ENCODE results near the gene NABP2.
A peak's percentile ranks its signal among the peaks of the same experiment; 100 is the strongest.

NABP2 gene

DNA sequence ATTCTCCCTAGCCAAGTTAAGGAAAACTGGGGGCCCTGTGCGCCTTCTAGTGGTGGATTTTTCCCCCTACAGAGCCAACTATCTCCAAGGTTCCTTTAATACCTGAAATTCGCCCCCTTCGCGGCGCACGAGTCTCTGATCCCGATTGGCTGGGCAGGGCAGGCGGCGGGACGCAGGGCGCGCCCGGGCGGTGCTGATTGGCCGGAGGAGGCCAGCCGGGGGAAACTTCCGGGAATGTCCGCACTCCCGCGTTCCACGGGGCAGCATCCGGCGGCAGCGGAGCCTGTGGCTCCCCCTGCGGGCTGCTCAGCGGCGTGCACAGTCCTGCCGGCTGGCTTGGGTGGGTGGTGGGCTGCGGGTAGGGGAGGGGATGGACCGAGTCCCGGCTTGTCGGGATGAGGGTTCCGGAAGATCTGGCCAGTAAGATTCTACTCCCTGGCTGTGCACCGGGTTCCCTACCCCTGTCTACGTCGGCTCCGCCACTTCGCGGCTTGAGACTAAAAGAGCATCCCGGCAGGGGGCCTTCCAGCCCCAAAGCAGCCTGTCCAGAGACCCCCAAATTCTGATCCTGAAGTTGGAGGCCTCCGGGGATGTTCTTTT, at the start of gene NABP2:
TSS of gene NABP2 (plus strand) at position 241 of the 600 bp plus-strand sequence. CDS start 515 bp downstream, outside the sequence.
- H3K27ac ChIP-seq (ENCODE audit: low read length): peak within 1 kb of the TSS; percentile 46
- H3K27me3 ChIP-seq (ENCODE audit: insufficient read depth, low read length): no peaks in the 10 kb centered on the region
- H3K4me1 ChIP-seq (ENCODE audit: insufficient read depth, low read length): peaks cover 13% of the 10 kb centered on the region; the same call in 1 of the 2 replicates
- H3K4me3 ChIP-seq (ENCODE audit: low read length): peak within 1 kb of the TSS; percentile 87
- peaks cover 10% of the 10 kb centered on the region; the same call in 1 of the 2 replicates for H3K36me3 ChIP-seq (ENCODE audit: insufficient read depth, low read depth, low read length)
- H3K9me3 ChIP-seq (ENCODE audit: insufficient read depth, low read depth, low read length): no peaks in the 10 kb centered on the region
- H3K9ac ChIP-seq (ENCODE audit: low read depth, low read length): peak within 1 kb of the TSS; percentile 88; the same call in 1 of the 2 replicates

DNA sequence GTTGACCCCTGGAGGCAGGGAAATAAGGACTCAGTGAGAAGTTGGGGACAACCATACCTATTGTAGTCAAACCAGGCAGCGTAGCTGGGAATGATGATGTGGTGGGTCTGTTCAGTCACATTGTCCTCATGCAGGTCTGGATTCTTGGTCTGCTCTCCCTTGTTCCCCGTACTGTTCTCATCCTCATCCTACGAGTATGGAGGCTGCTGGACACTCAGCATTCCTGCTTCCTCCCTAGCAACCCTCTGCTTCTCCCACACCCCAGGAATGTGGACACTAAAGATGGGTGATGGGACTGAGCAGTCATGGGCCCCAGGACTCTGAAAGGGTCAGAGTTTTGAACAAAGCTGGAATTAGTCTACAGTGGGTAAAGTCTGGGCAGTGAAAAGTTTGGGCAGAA, 45.8 kb upstream of the NABP2 start:
- no peaks in the 10 kb centered on the region for H3K4me1 ChIP-seq (ENCODE audit: insufficient read depth, low read length)
- H3K27ac ChIP-seq (ENCODE audit: low read length): no peak overlapping the region
- no peak overlapping the region for H3K4me3 ChIP-seq (ENCODE audit: low read length)
- no peaks in the 10 kb centered on the region for H3K9me3 ChIP-seq (ENCODE audit: insufficient read depth, low read depth, low read length)
- H3K27me3 ChIP-seq (ENCODE audit: insufficient read depth, low read length): no peaks in the 10 kb centered on the region
- H3K9ac ChIP-seq (ENCODE audit: low read depth, low read length): no peak overlapping the region
- H3K36me3 ChIP-seq (ENCODE audit: insufficient read depth, low read depth, low read length): peaks cover 88% of the 10 kb centered on the region

DNA sequence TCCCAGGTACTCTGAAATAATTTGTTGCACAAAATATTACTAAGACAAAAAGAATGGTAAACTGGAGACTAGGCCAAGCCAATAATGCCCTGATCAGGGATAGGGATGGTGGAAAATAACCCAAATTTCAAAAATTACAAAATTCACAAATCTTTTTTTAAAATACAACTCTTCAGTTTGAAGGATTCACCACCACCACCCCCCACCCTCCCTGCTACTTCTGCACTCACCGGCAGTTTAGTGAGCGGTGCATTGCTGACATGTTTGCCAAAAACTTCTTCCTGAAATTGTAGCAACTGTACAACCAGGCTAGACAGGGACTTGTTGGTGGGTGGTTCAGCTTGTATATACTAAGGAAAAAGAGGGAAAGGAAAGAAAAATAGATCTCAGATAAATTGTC, 37.2 kb upstream of the NABP2 start:
- Histone ChIP-seq H3K9ac (ENCODE audit: low read depth, low read length) (peak overlapping the region; percentile 94; the same call in 1 of the 2 replicates), H3K4me3 (ENCODE audit: low read length) (no peak overlapping the region), H3K27ac (ENCODE audit: low read length) (no peak overlapping the region), H3K27me3 (ENCODE audit: insufficient read depth, low read length) (no peaks in the 10 kb centered on the region), H3K36me3 (ENCODE audit: insufficient read depth, low read depth, low read length) (peaks cover 56% of the 10 kb centered on the region), H3K9me3 (ENCODE audit: insufficient read depth, low read depth, low read length) (no peaks in the 10 kb centered on the region), H3K4me1 (ENCODE audit: insufficient read depth, low read length) (peaks cover 12% of the 10 kb centered on the region; the same call in 1 of the 2 replicates)

DNA sequence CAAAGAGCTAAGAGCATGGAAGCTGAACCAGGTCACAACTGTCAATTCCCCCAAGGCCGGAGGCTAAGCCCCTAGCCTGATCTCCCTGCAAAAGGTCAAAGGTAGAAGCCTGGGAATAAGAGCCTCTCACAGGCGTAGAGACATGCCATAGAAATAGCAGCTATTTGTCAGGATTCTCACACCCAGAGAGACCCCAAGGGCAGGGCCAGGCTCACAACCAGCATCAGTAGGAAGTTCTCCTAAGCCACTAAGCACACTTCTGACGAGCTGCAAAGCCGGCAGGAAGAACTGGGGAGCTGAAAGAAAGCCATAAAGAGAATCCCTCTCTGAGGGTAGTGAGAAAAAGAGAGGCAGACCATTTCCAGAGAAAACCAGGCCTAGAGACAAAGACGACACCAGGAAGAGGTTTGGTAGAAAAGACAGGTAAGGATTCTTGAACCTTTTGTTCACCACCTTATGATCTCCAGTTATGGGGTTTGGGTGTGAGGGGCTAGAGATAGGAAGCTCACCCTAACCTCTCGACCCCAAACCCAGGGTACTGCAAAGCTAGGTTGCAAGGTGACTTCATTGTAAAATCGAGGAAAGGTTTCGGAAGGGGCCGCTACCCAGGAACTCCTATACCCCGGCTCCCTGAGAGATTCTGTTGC, 35.9 kb upstream of the NABP2 start:
- H3K9me3 ChIP-seq (ENCODE audit: insufficient read depth, low read depth, low read length): no peaks in the 10 kb centered on the region
- H3K4me3 ChIP-seq (ENCODE audit: low read length): peak overlapping the region; percentile 94
- H3K4me1 ChIP-seq (ENCODE audit: insufficient read depth, low read length): peaks cover 12% of the 10 kb centered on the region; the same call in 1 of the 2 replicates
- H3K36me3 ChIP-seq (ENCODE audit: insufficient read depth, low read depth, low read length): peaks cover 44% of the 10 kb centered on the region
- H3K27ac ChIP-seq (ENCODE audit: low read length): peak overlapping the region; percentile 36
- H3K27me3 ChIP-seq (ENCODE audit: insufficient read depth, low read length): no peaks in the 10 kb centered on the region
- peak overlapping the region; percentile 94 for H3K9ac ChIP-seq (ENCODE audit: low read depth, low read length)

DNA sequence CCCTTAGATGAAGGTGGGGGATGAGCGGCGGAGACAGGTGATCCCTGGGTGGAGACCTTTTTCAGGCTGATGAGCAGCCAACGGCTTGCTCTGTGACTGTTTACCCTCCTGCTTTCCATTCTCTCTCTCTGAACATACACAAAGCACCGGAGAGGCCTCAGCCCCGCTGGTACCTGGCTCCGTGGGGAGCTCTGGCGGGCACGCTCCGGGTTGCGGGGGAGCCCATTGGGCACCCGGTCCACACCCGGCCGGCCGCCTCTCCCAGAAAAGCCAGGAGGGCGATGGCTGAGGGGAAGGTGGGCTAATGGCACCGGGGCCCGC, 35.4 kb upstream of the NABP2 start:
- Histone ChIP-seq H3K27me3 (ENCODE audit: insufficient read depth, low read length) (no peaks in the 10 kb centered on the region), H3K9me3 (ENCODE audit: insufficient read depth, low read depth, low read length) (no peaks in the 10 kb centered on the region), H3K27ac (ENCODE audit: low read length) (peak overlapping the region; percentile 36)

DNA sequence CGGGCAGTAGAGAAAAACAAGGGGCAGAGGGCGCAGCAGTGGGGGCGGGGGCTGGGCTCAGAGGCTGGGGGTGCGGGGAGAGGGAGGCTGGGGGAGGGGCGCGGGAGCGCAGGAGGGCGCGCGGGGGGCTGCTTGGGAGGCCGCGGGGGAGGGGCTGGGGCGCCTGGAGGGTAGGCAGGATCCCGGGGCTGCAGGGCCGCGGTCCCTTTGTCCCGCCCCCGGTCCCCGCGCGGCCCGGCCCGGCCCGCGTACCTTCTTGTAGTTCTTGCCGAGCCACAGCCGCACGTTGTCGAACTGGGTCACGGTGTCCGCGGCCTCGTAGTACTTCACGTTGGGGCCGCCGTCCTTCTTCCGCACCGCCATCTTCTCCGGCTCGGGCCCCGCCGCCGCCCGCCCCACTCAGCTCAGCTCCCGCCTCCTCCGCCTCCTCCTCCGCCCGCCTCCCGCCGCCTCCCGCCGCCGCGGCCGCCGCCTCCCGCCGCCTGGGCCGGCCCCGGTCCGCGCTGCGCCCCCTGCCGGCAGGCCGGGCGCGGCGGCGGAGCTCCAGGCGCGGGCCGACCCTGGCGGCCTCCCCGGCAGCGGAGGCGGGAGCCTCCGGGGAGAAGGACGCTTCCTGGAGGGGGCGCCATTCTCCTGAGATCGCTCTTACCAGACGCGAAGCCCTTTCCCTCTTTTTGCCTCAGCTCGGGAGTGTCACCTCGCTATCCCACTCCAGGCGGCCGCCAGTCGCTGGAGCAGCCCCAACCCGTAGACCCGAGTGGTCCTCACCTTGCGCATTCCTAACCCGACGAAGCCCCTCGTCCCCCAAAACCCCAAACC, 34.8 kb upstream of the NABP2 start, which contains the start of gene SMARCC2:
TSS of gene SMARCC2 (minus strand) at position 385 of the 819 bp plus-strand sequence. CDS start at position 363, 22 bp downstream.
- Histone ChIP-seq H3K9me3 (ENCODE audit: insufficient read depth, low read depth, low read length) (no peaks in the 10 kb centered on the region), H3K4me3 (ENCODE audit: low read length) (peak within 1 kb of the TSS; percentile 98), H3K27ac (ENCODE audit: low read length) (peak within 1 kb of the TSS; percentile 96), H3K4me1 (ENCODE audit: insufficient read depth, low read length) (peaks cover 12% of the 10 kb centered on the region; the same call in 1 of the 2 replicates), H3K27me3 (ENCODE audit: insufficient read depth, low read length) (no peaks in the 10 kb centered on the region), H3K9ac (ENCODE audit: low read depth, low read length) (peak within 1 kb of the TSS; percentile 98), H3K36me3 (ENCODE audit: insufficient read depth, low read depth, low read length) (peaks cover 33% of the 10 kb centered on the region)

More for the DNA sequence above, 35.4 kb upstream of the NABP2 start:
- peaks cover 39% of the 10 kb centered on the region for H3K36me3 ChIP-seq (ENCODE audit: insufficient read depth, low read depth, low read length)
- H3K4me1 ChIP-seq (ENCODE audit: insufficient read depth, low read length): peaks cover 12% of the 10 kb centered on the region; the same call in 1 of the 2 replicates
- peak overlapping the region; percentile 94 for H3K9ac ChIP-seq (ENCODE audit: low read depth, low read length)
- peak overlapping the region; percentile 94 for H3K4me3 ChIP-seq (ENCODE audit: low read length)

DNA sequence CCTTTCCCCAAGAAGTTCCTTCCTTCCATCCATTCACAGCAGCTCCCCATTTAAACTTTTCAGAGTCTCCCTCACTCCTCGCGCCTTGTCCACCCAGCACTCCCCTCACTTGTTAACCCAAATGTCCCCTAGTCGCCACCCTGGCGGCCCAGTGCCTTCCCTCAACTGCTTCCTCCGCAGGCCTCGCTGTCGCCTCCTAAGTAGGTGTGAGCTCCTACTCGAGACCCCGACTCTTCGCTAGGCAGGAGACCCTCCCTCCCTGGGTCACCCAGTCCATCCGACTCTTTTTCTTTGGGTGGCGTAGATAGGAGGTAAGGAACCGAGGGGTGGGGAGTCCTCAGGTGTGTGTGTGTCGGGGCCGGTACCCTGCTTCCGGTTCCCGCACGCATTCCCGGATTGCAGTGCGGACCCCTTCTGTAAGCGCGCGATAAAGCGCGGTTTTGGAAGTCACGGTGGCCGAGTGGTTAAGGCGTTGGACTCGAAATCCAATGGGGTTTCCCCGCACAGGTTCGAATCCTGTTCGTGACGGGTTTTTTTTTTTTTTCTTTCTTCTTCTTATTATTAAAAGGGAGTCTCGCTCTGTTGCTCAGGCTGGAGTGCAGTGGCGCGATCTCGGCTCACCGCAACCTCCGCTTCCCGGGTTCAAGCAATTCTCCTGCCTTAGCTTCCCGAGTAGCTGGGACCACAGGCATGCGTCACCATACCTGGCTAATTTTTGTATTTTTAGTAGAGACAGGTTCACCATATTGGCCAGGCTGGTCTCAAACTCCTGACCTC, 34.0 kb upstream of the NABP2 start:
- Histone ChIP-seq H3K9ac (ENCODE audit: low read depth, low read length) (peak overlapping the region; percentile 98), H3K4me3 (ENCODE audit: low read length) (peak overlapping the region; percentile 98), H3K27me3 (ENCODE audit: insufficient read depth, low read length) (no peaks in the 10 kb centered on the region), H3K36me3 (ENCODE audit: insufficient read depth, low read depth, low read length) (peaks cover 25% of the 10 kb centered on the region), H3K9me3 (ENCODE audit: insufficient read depth, low read depth, low read length) (no peaks in the 10 kb centered on the region), H3K27ac (ENCODE audit: low read length) (peak overlapping the region; percentile 96), H3K4me1 (ENCODE audit: insufficient read depth, low read length) (peaks cover 12% of the 10 kb centered on the region; the same call in 1 of the 2 replicates)

DNA sequence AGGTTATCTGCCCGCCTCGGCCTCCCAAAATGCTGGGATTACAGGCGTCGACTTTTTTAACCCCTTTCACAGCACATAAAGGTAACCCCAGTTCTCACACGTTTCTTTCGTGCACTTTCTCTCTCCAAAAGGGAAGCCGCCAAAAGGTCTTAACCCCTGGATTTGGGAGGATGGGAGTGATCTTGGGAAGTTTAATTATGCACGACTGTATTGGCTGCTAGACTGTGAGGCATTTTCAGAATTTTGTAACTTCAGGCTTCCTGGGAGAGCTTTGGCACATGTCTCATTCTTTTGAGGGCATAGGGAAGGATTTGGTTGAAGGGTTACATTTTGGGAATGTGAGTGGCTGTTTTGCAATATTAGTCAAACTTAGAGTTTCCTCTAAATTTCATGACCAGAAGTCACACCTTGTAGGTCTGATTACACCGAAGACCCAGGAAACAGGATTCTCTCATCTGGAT, 33.4 kb upstream of the NABP2 start:
- Histone ChIP-seq H3K4me3 (ENCODE audit: low read length) (peak overlapping the region; percentile 98), H3K9ac (ENCODE audit: low read depth, low read length) (peak overlapping the region; percentile 98; the same call in 1 of the 2 replicates), H3K9me3 (ENCODE audit: insufficient read depth, low read depth, low read length) (no peaks in the 10 kb centered on the region), H3K27ac (ENCODE audit: low read length) (no peak overlapping the region), H3K27me3 (ENCODE audit: insufficient read depth, low read length) (no peaks in the 10 kb centered on the region), H3K36me3 (ENCODE audit: insufficient read depth, low read depth, low read length) (peaks cover 19% of the 10 kb centered on the region), H3K4me1 (ENCODE audit: insufficient read depth, low read length) (peaks cover 12% of the 10 kb centered on the region; the same call in 1 of the 2 replicates)

DNA sequence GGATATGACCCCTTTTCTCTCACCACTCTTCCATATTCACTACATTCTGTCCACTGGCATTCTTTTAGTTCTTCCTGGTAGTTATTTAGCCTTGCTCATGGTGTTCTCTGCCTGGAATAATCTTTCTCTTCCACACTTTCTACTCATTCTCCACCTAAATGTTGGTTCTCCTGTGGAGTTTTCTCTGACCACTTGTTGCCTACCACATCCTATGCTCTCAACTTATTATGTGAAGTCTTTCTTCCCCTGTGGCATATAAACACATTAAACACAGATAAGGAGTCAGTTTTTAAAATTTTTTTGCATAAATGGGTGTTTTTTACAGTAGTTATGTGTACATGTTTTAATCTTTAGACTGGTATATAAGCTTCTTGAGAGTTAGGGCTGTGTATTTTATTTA, 31.6 kb upstream of the NABP2 start:
- H3K9ac ChIP-seq (ENCODE audit: low read depth, low read length): no peak overlapping the region
- H3K4me3 ChIP-seq (ENCODE audit: low read length): no peak overlapping the region
- no peaks in the 10 kb centered on the region for H3K27me3 ChIP-seq (ENCODE audit: insufficient read depth, low read length)
- peaks cover 10% of the 10 kb centered on the region; the same call in 1 of the 2 replicates for H3K4me1 ChIP-seq (ENCODE audit: insufficient read depth, low read length)
- H3K9me3 ChIP-seq (ENCODE audit: insufficient read depth, low read depth, low read length): no peaks in the 10 kb centered on the region
- no peak overlapping the region for H3K27ac ChIP-seq (ENCODE audit: low read length)
- H3K36me3 ChIP-seq (ENCODE audit: insufficient read depth, low read depth, low read length): peaks cover 2% of the 10 kb centered on the region; the same call in 1 of the 2 replicates

DNA sequence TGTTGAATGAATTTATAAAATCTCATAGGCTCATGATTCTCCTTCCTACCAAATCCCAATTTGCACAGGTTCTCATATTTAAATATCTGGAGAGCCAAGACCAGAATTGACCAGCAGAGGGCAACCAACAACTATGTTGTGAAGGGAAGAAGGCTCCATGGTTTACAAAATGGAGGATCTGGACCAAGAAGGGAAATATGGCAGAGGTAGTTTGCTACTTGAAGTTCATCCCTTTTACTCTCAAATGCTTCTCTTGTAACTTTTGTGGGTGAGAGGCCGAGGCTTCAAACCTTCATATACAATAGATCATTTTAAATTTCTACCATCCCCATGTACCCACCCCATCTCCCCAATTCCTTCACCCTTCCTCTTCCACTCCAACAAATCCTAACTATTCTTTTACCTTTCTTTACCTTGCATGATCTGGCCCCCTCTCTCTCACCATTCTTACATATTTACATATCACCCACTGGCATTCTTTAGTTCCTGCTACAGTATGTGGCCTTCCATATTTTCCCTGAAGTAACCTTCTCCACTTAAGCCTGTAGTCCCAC, 31.0 kb upstream of the NABP2 start:
- no peak overlapping the region for H3K9ac ChIP-seq (ENCODE audit: low read depth, low read length)
- no peak overlapping the region for H3K4me3 ChIP-seq (ENCODE audit: low read length)
- H3K27ac ChIP-seq (ENCODE audit: low read length): no peak overlapping the region
- H3K36me3 ChIP-seq (ENCODE audit: insufficient read depth, low read depth, low read length): no peaks in the 10 kb centered on the region
- peaks cover 4% of the 10 kb centered on the region; the same call in 1 of the 2 replicates for H3K4me1 ChIP-seq (ENCODE audit: insufficient read depth, low read length)
- H3K27me3 ChIP-seq (ENCODE audit: insufficient read depth, low read length): no peaks in the 10 kb centered on the region
- H3K9me3 ChIP-seq (ENCODE audit: insufficient read depth, low read depth, low read length): no peaks in the 10 kb centered on the region
